ENCODE results near the gene SNX24.

SNX24 gene

GRCh38 chr5:122897283-122897602, 51.8 kb downstream of the SNX24 start:
- TF ChIP-seq PATZ1 (CRISPR knock-in tag; IDR thresholded peaks at IDR 0.05; ENCODE audit: borderline replicate concordance) (no peak), ISL1 (CRISPR knock-in tag; IDR thresholded peaks at IDR 0.05) (no peak), ZC3H10 (CRISPR knock-in tag; IDR thresholded peaks at IDR 0.05) (no peak), POU6F1 (CRISPR knock-in tag; IDR thresholded peaks at IDR 0.05; ENCODE audit: borderline replicate concordance, low read depth) (no peak), ZNF8 (CRISPR knock-in tag; IDR thresholded peaks at IDR 0.05) (no peak), ZFP30 (CRISPR knock-in tag; IDR thresholded peaks at IDR 0.05) (no peak), RARB (CRISPR knock-in tag; IDR thresholded peaks at IDR 0.05) (no peak), BACH2 (CRISPR knock-in tag; IDR thresholded peaks at IDR 0.05; ENCODE audit: borderline replicate concordance) (no peak), ZFP3 (CRISPR knock-in tag; IDR thresholded peaks at IDR 0.05) (no peak), CREB5 (CRISPR knock-in tag; IDR thresholded peaks at IDR 0.05; ENCODE audit: low read depth) (no peak), GLIS3 (CRISPR knock-in tag; IDR thresholded peaks at IDR 0.05) (no peak), TCF4 (CRISPR knock-in tag; IDR thresholded peaks at IDR 0.05; ENCODE audit: borderline replicate concordance) (no peak), SNAI2 (CRISPR knock-in tag; IDR thresholded peaks at IDR 0.05) (no peak), ZNF70 (CRISPR knock-in tag; IDR thresholded peaks at IDR 0.05) (no peak), ESRRG (CRISPR knock-in tag; IDR thresholded peaks at IDR 0.05) (no peak), ZNF565 (CRISPR knock-in tag; conservative IDR thresholded peaks at IDR 0.05; ENCODE audit: low read depth) (no peak), TSHZ2 (CRISPR knock-in tag; IDR thresholded peaks at IDR 0.05) (no peak), CSDC2 (CRISPR knock-in tag; IDR thresholded peaks at IDR 0.05) (no peak)
- no peak for ATAC-seq

- TF ChIP-seq ESRRG (CRISPR knock-in tag; IDR thresholded peaks at IDR 0.05) (no peak), POU6F1 (CRISPR knock-in tag; IDR thresholded peaks at IDR 0.05; ENCODE audit: borderline replicate concordance, low read depth) (no peak), ARNTL (CRISPR knock-in tag; IDR thresholded peaks at IDR 0.05; ENCODE audit: borderline replicate concordance, low read depth) (no peak), CSDC2 (CRISPR knock-in tag; IDR thresholded peaks at IDR 0.05) (no peak), ZNF565 (CRISPR knock-in tag; conservative IDR thresholded peaks at IDR 0.05; ENCODE audit: low read depth) (no peak), PPARA (CRISPR knock-in tag; IDR thresholded peaks at IDR 0.05; ENCODE audit: borderline replicate concordance) (no peak), BACH2 (CRISPR knock-in tag; IDR thresholded peaks at IDR 0.05; ENCODE audit: borderline replicate concordance) (no peak), ZC3H10 (CRISPR knock-in tag; IDR thresholded peaks at IDR 0.05) (no peak), OSR1 (CRISPR knock-in tag; IDR thresholded peaks at IDR 0.05) (no peak), GLIS3 (CRISPR knock-in tag; IDR thresholded peaks at IDR 0.05) (no peak), ZFP3 (CRISPR knock-in tag; IDR thresholded peaks at IDR 0.05) (no peak), CSRNP3 (CRISPR knock-in tag; IDR thresholded peaks at IDR 0.05) (no peak), TSHZ2 (CRISPR knock-in tag; IDR thresholded peaks at IDR 0.05) (no peak), PATZ1 (CRISPR knock-in tag; IDR thresholded peaks at IDR 0.05; ENCODE audit: borderline replicate concordance) (no peak), ZNF8 (CRISPR knock-in tag; IDR thresholded peaks at IDR 0.05) (no peak), ZNF70 (CRISPR knock-in tag; IDR thresholded peaks at IDR 0.05) (no peak)
- no peak for ATAC-seq
These were observed 55.9 kb downstream of the SNX24 start for GRCh38 chr5:122901346-122901745.
